Measurements from ENCODE around the gene HOXC5.

HOXC5 gene

DNA sequence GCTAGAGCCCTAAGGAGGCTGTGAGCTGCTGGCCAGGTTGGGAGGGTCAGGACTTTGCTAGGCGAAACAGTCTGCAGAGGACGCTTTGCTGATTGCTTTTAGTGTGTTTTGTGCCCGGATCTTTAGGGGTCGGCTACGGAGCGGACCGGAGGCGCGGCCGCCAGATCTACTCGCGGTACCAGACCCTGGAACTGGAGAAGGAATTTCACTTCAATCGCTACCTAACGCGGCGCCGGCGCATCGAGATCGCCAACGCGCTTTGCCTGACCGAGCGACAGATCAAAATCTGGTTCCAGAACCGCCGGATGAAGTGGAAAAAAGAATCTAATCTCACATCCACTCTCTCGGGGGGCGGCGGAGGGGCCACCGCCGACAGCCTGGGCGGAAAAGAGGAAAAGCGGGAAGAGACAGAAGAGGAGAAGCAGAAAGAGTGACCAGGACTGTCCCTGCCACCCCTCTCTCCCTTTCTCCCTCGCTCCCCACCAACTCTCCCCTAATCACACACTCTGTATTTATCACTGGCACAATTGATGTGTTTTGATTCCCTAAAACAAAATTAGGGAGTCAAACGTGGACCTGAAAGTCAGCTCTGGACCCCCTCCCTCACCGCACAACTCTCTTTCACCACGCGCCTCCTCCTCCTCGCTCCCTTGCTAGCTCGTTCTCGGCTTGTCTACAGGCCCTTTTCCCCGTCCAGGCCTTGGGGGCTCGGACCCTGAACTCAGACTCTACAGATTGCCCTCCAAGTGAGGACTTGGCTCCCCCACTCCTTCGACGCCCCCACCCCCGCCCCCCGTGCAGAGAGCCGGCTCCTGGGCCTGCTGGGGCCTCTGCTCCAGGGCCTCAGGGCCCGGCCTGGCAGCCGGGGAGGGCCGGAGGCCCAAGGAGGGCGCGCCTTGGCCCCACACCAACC is 3.1 kb upstream of the HOXC5 start:
- TF ChIP-seq, protein P1, sequence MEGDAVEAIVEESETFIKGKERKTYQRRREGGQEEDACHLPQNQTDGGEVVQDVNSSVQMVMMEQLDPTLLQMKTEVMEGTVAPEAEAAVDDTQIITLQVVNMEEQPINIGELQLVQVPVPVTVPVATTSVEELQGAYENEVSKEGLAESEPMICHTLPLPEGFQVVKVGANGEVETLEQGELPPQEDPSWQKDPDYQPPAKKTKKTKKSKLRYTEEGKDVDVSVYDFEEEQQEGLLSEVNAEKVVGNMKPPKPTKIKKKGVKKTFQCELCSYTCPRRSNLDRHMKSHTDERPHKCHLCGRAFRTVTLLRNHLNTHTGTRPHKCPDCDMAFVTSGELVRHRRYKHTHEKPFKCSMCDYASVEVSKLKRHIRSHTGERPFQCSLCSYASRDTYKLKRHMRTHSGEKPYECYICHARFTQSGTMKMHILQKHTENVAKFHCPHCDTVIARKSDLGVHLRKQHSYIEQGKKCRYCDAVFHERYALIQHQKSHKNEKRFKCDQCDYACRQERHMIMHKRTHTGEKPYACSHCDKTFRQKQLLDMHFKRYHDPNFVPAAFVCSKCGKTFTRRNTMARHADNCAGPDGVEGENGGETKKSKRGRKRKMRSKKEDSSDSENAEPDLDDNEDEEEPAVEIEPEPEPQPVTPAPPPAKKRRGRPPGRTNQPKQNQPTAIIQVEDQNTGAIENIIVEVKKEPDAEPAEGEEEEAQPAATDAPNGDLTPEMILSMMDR (IDR thresholded peaks at IDR 0.05; ENCODE audit: low read depth, low read length, missing control alignments) = no peak
- no peak for DNase-seq (ENCODE audit: low read depth)
- H3K4me3 ChIP-seq (ENCODE audit: low read depth, low read length) = no peak overlapping the region

DNA sequence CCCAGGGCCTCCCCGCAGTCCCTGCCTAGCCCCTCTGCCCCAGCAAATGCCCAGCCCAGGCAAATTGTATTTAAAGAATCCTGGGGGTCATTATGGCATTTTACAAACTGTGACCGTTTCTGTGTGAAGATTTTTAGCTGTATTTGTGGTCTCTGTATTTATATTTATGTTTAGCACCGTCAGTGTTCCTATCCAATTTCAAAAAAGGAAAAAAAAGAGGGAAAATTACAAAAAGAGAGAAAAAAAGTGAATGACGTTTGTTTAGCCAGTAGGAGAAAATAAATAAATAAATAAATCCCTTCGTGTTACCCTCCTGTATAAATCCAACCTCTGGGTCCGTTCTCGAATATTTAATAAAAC is 2.4 kb upstream of the HOXC5 start:
- TF ChIP-seq, protein P1 (IDR thresholded peaks at IDR 0.05; ENCODE audit: low read depth, low read length, missing control alignments) = no peak
- no peak overlapping the region for H3K4me3 ChIP-seq (ENCODE audit: low read depth, low read length)
- no peak for DNase-seq (ENCODE audit: low read depth)

DNA sequence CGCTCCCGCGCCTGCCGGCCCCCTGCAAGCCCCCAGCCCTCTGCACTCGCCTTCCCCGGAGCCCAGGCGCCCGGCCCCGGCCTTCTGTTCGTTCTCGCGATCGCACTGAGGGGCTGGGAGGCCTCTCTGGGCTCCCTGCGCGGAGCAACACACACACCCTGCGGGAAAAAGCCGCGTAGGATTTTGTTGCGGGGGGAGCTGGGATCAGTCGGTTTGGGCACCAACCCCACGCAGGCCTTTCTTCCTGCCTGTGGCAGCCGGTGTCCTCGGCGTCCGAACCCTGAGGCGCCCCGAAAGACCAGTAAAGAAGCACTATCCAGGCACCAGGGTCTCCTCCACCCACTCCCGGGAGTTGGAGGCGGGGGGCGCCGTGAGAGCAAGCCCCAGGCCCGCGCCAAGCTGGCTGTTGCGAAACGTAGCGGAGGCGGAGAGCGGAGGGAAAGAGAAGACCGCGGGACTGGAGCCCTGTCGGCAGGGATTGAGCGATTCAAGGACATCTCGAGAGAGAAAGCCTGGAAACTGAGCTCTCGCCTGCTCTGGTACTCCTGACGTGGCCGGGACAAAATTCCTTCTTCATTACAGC is 1.9 kb upstream of the HOXC5 start:
- DNase-seq (ENCODE audit: low read depth) = no peak
- H3K4me3 ChIP-seq (ENCODE audit: low read depth, low read length) = no peak overlapping the region
- TF ChIP-seq, protein P1 (IDR thresholded peaks at IDR 0.05; ENCODE audit: low read depth, low read length, missing control alignments) = no peak

DNA sequence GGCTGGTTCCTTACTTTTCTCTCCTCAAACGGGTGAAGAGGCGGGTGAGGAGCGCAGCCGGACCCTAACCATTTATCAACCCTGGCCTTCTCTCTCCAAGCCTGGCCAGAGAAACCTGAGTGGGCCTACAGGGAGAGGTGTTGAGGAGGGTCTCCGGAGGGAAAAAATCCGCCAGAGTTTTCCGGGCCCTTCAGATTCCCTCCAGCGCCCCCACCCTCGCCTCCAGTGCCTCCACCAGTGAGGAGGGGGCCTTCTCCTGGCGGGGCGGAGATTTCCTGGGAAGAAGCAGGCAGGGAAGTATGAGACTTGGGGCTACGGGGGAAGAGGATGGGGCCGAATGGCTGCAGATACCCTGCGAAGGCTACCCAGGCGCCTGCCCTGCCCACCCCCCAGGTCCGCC is 1.4 kb upstream of the HOXC5 start:
- no peak for DNase-seq (ENCODE audit: low read depth)
- H3K4me3 ChIP-seq (ENCODE audit: low read depth, low read length) = no peak overlapping the region
- TF ChIP-seq, protein P1 (IDR thresholded peaks at IDR 0.05; ENCODE audit: low read depth, low read length, missing control alignments) = no peak

DNA sequence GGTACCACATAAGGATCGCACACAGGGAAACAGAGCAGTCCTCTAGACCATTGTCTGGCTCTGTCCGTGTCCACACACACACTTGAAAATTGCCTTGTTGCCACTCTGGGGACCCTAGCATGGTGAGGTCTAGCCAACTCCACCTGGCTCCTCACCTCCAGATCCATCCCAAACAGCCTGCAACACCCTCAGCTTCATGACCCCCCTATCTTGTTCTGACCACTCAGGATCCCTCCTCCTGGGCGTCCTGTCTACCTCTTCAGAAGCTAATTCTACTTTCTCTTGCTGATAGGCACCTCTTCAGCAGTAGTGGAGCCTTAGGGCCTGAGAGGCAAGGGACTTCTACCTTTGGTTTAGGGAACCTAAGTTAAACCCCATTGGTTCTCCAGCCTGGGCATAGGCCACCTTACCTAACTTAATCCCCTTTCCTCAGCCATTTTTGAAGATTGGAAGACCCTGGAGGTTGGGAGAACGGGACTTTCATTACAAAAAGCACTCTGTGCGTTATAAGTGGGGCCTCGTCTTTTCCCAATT is 697 bp upstream of the HOXC5 start:
- TF ChIP-seq, protein P1 (IDR thresholded peaks at IDR 0.05; ENCODE audit: low read depth, low read length, missing control alignments) = no peak
- no peak overlapping the region for H3K4me3 ChIP-seq (ENCODE audit: low read depth, low read length)
- DNase-seq (ENCODE audit: low read depth) = no peak

DNA sequence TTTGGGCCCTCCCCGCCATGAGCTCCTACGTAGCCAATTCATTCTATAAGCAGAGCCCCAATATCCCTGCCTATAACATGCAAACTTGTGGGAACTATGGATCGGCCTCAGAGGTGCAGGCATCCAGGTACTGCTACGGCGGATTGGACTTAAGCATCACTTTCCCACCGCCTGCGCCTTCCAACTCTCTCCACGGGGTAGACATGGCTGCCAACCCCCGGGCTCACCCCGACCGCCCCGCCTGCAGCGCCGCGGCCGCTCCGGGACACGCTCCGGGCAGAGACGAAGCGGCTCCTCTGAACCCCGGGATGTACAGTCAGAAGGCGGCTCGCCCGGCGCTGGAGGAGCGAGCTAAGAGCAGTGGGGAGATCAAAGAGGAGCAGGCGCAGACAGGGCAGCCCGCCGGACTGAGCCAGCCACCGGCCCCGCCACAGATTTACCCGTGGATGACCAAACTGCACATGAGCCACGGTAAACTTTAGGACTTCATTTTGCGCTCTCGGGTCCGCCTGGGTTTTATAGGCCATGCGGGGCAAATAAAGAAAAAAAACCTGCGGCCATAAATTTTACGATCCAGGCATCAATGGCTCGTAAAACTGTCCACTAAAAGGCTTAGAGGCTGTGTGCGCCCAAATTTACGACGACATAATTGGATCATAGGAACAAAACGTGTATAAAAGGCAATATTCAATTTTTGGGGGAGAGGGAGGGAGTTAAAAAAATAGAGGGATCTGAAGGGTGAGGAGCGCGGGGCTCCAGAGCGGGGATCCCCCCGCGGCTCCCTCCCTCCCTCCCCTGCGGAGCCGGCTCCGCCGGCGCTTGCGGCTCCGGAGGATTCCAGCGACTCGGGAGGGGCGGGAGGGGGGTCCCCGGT is 493 bp downstream of the HOXC5 start:
- no peak for DNase-seq (ENCODE audit: low read depth)
- no peak overlapping the region for H3K4me3 ChIP-seq (ENCODE audit: low read depth, low read length)

More for the DNA sequence above, 493 bp downstream of the HOXC5 start:
- TF ChIP-seq, protein P1 (IDR thresholded peaks at IDR 0.05; ENCODE audit: low read depth, low read length, missing control alignments) = no peak
